ENCODE measurements around the gene SYCE1.

Gene SYCE1

DNA sequence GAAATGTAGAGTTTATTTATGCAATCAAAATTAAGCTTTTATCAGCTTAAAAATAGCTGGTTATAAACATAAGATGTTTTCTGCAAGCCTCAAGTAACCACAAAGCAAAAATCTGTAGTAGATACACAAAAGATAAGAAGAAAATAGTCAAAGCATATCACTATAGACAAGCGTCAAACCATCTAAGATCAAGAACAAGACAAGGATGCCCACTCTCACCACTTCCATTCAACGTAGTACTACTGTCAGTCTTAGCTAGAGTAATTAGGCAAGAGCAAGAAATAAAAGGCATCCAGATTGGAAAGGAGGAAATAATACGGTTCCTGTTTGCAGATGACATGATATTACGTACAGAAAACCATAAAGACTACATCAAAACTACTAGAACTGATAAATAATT, 55.7 kb downstream of the SYCE1 start:
- DNase-seq = no peak

Measured in NCI-H748 treated with DMSO at 0.1 percent for 48 hours (cell line).